Gastroesophageal sphincter (tissue), 4 donors: ENCODE measurements around the gene RRAS. TPM values are rescaled to one million over a fixed set of nuclear protein-coding genes. Genes with fewer than 3 reads are reported as not detected.

Experiments
- ATAC-seq: fragments of 150-250 bp; one replicate; pipeline ENCODE4 v1.9.1; 2016; ENCODE audit warnings: mild to moderate bottlenecking, moderate library complexity
- H3K27ac ChIP-seq, 4 donors: fragments of 200-600 bp; sonication (generic) in 3 of 4; 1 replicate in 3 of 4; 2 replicates in 1 of 4; pipeline ENCODE4 v1.5.1; 2016 to 2019
- H3K27me3 ChIP-seq: fragments of 200-600 bp; sonication (generic); one replicate; pipeline ENCODE4 v1.5.1; 2019
- H3K36me3 ChIP-seq, 2 donors: fragments of 200-600 bp; sonication (generic); one replicate each; pipeline ENCODE4 v1.5.1; 2019; ENCODE audit warnings: control low read depth in 1 of 2
- H3K4me1 ChIP-seq, 3 donors: fragments of 200-600 bp; sonication (generic); 1 replicate in 2 of 3; 2 replicates in 1 of 3; pipeline ENCODE4 v1.5.1; 2016 to 2019; ENCODE audit warnings: control low read depth in 2 of 3
- H3K4me3 ChIP-seq, 2 donors: fragments of 200-600 bp; sonication (generic); one replicate each; pipeline ENCODE4 v1.5.1; 2019; ENCODE audit warnings: mild to moderate bottlenecking in 1 of 2, moderate library complexity in 1 of 2
- H3K9me3 ChIP-seq, 3 donors: fragments of 200-600 bp; sonication (generic); one replicate each; pipeline ENCODE4 v1.5.1; 2017 to 2019; ENCODE audit warnings: control low read depth in 2 of 3
- EP300 ChIP-seq: sonication (generic); formaldehyde crosslinking; IDR thresholded peaks from one replicate; pipeline ENCODE4 v1.6.1; 2017; ENCODE audit warnings: antibody characterized with exemption, mild to moderate bottlenecking
- POLR2A ChIP-seq, 2 donors: fragments of 450-650 bp; IDR thresholded peaks; one replicate each; pipeline ENCODE4 v1.6.1; 2017; ENCODE audit warnings: antibody characterized with exemption in 2 of 2, mild to moderate bottlenecking in 2 of 2, moderate library complexity in 1 of 2
- POLR2AphosphoS5 ChIP-seq: sonication (generic); formaldehyde crosslinking; IDR thresholded peaks from one replicate; pipeline ENCODE4 v1.6.1; 2017; ENCODE audit warnings: antibody characterized with exemption
- WGBS, 2 donors: methylation state at CpG; one replicate each; pipeline ENCODE4 v1.1.5; 2018; ENCODE audit warnings: low coverage in 1 of 2; 5-methylcytosine and 5-hydroxymethylcytosine counted together
- total RNA-seq, 4 donors: library from RNA; depleted of rRNA; stranded (reverse); fragments of >200 nt; gene quantifications; one replicate each; pipeline ENCODE4 v1.1.0, GENCODE V29; 2016
- TF ChIP-seq, protein P1 (sequence below), 4 experiments: fragments of 200-600 bp in 2 of 4; fragments of 450-650 bp in 2 of 4; sonication (generic) in 1 of 4; IDR thresholded peaks; one replicate each; pipeline ENCODE4 v1.5.1; 2017 to 2019; ENCODE audit warnings: antibody characterized with exemption in 4 of 4, mild to moderate bottlenecking in 2 of 4, moderate library complexity in 2 of 4

Gene RRAS
- total RNA-seq, 4 donors from 2014 or later, result 100 to 162 (median 136) TPM

DNA sequence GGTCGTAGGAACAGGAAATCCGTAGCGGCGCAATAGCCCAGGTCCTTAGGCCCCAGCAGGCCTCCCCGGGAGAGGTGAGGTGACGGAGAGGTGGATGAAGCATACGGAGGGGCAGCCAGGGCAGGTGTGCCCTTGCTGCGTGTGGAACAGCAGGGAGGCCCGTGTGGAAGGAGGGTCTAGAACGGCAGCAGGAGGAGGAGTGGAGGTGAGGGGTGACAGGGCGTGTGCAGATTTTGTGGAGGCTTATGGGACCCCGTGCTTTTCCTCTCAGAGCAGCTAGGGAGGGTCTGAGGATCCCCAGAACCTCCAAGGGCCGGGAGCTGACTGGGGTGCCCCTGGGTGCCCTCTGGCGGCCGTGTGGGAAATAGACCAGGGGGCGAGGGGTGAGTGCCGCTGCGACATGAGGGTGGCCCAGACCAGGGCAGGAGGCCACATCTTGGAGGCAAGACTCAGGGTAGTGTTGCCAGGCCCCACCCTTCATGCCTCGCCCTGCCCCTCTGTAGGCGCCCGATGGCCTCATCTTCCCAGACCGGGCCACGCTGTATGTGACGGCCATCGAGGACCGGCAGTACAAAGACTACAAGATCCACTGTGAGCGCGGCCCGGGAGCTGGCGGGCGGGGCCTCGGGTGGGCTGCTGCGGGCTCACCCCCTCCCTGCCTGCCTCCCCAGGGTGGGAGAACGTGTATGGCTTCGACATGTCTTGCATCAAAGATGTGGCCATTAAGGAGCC lies 44.5 kb upstream of the RRAS start:
- H3K4me3 ChIP-seq, result no peak overlapping the region
- H3K36me3 ChIP-seq, result peaks cover 0 to 79% of the 10 kb centered on the region in 2 donors
- no peak overlapping the region for H3K27ac ChIP-seq
- H3K4me1 ChIP-seq, result peaks cover 0 to 34% (median 12%) of the 10 kb centered on the region in 3 donors
- H3K27me3 ChIP-seq, result peaks cover 9% of the 10 kb centered on the region
- no peak for ATAC-seq
- no peaks in the 10 kb centered on the region for H3K9me3 ChIP-seq
- TF ChIP-seq POLR2A (IDR thresholded peaks at IDR 0.05), result no peak
- TF ChIP-seq EP300, result no peak
- TF ChIP-seq POLR2AphosphoS5, result no peak
- TF ChIP-seq, protein P1, sequence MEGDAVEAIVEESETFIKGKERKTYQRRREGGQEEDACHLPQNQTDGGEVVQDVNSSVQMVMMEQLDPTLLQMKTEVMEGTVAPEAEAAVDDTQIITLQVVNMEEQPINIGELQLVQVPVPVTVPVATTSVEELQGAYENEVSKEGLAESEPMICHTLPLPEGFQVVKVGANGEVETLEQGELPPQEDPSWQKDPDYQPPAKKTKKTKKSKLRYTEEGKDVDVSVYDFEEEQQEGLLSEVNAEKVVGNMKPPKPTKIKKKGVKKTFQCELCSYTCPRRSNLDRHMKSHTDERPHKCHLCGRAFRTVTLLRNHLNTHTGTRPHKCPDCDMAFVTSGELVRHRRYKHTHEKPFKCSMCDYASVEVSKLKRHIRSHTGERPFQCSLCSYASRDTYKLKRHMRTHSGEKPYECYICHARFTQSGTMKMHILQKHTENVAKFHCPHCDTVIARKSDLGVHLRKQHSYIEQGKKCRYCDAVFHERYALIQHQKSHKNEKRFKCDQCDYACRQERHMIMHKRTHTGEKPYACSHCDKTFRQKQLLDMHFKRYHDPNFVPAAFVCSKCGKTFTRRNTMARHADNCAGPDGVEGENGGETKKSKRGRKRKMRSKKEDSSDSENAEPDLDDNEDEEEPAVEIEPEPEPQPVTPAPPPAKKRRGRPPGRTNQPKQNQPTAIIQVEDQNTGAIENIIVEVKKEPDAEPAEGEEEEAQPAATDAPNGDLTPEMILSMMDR (IDR thresholded peaks at IDR 0.05), result peak in 3 of 4 experiments; percentile 16 to 32 (median 24)
- 52 to 64% methylated on average over 3 to 15 of the region's 35 CpGs for WGBS, 2 donors

DNA sequence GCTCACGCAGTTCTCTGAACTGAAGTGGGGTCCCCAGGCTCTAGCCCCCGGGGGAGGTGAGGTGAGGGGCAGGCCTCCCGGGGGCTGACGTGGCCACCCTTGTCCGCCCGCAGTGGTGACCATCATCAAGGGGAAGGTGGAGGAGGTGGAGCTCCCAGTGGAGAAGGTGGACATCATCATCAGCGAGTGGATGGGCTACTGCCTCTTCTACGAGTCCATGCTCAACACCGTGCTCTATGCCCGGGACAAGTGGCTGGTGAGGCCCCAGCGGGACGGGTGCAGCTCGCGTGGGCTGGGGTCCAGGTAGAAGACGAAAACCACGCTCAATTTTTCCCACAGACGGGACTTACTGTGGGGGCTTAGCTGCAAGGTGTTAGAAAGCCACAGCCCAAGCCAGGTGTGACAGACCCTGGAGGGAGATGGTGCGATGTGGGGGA lies 43.9 kb upstream of the RRAS start:
- peaks cover 3% of the 10 kb centered on the region for H3K27me3 ChIP-seq
- peaks cover 0 to 79% of the 10 kb centered on the region in 2 donors for H3K36me3 ChIP-seq
- H3K4me3 ChIP-seq, result no peak overlapping the region
- no peak overlapping the region for H3K27ac ChIP-seq
- ATAC-seq, result no peak
- TF ChIP-seq, protein P1 (IDR thresholded peaks at IDR 0.05), result no peak
- no peak for TF ChIP-seq POLR2A (IDR thresholded peaks at IDR 0.05)
- TF ChIP-seq POLR2AphosphoS5, result no peak
- TF ChIP-seq EP300, result no peak
- peaks cover 0 to 34% (median 12%) of the 10 kb centered on the region in 3 donors for H3K4me1 ChIP-seq
- no peaks in the 10 kb centered on the region for H3K9me3 ChIP-seq
- 92% methylated on average over 10 of the region's 18 CpGs; no CpG with 5 or more reads in 1 of the 2 donors for WGBS, 2 donors

DNA sequence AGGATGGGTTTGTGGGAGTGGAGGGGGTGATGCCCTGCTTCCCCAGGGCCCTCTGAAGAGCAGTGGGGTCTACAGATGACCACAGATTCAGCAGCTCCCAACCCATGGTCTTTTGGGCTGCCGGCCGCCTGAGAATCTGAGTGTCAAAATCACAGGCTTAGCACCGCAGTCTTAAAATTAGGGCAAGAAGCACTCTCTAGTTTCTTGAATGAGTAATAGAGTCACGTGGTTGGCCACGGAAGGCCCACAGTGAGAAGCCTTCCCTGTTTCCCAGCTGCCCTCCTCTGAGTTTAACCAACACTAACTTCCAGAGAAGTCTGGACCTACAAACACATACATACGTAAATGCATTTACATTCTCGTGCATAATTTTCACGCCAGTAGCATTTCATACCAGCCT lies 42.3 kb upstream of the RRAS start:
- 81 to 89% methylated on average over 3 to 6 of the region's 8 CpGs for WGBS, 2 donors
- ATAC-seq, result no peak
- Histone ChIP-seq H3K4me1 (peaks cover 0 to 46% (median 19%) of the 10 kb centered on the region in 3 donors), H3K27ac (no peak overlapping the region), H3K36me3 (peaks cover 0 to 64% of the 10 kb centered on the region in 2 donors), H3K4me3 (no peak overlapping the region), H3K9me3 (no peaks in the 10 kb centered on the region), H3K27me3 (no peaks in the 10 kb centered on the region)
- TF ChIP-seq POLR2AphosphoS5 (no peak), EP300 (no peak), POLR2A (IDR thresholded peaks at IDR 0.05) (no peak)
- TF ChIP-seq, protein P1 (IDR thresholded peaks at IDR 0.05), result no peak

DNA sequence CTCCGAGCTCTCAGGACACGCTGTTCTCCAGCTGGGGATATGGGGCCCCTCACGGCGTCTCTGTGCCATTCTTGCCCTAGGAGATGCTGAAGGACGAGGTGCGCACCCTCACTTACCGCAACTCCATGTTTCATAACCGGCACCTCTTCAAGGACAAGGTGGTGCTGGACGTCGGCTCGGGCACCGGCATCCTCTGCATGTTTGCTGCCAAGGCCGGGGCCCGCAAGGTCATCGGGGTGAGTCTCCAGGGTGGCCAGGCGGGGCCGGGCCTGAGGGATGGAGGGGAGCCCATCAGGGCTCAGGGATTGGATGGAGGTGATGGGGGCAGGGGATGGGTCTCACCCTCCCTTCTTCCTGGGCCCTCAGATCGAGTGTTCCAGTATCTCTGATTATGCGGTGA lies 41.9 kb upstream of the RRAS start:
- Histone ChIP-seq H3K9me3 (no peaks in the 10 kb centered on the region), H3K27ac (no peak overlapping the region), H3K4me3 (no peak overlapping the region), H3K4me1 (peaks cover 0 to 46% (median 19%) of the 10 kb centered on the region in 3 donors), H3K36me3 (peaks cover 0 to 60% of the 10 kb centered on the region in 2 donors), H3K27me3 (no peaks in the 10 kb centered on the region)
- 77 to 91% methylated on average over 3 to 14 of the region's 19 CpGs for WGBS, 2 donors
- ATAC-seq, result no peak
- no peak for TF ChIP-seq POLR2AphosphoS5

DNA sequence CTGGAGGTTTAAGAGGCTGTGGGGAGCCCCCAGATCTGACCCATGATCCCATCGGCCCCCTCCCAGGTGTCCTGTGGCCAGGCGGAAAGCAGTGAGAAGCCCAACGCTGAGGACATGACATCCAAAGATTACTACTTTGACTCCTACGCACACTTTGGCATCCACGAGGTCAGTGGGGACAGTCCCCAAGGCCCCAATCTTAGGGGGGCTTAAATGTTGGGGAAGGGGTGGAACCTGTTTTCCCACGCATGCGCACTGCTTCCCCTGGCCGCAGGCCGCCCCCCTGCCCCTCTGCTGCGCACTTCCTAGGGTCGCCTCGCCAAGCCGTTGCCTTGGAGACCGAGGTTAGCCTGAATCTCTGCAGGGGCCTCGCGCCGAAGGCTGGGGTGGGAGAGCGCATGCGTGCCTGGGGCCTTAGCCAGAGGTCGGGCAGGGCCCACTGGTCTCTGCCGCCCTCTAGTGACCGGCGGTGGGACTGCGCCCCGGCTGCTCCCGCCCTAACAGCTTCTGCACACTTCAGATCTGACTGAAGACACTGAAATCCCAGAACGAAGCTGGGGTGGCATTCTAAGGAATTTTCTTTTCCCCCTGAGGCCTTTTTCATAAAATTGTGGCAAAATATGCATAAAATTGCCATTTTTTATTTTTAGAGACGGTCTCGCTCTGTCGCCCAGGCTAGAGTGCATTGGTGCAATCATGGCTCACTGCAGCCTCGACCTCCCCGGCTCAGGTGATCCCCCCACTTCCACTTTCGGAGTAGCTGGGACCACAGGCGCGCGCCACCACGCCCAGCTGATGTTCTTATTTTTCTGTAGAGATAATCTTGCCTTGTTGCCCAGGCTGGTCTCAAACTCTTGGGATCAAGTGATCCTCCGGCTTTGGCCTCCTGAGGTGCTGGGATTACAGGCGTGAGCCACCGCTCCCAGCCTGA lies 40.7 kb upstream of the RRAS start:
- Histone ChIP-seq H3K27me3 (no peaks in the 10 kb centered on the region), H3K9me3 (no peaks in the 10 kb centered on the region), H3K27ac (peak overlapping the region in 3 of 4 donors; percentile 59 to 71 (median 67)), H3K36me3 (peaks cover 0 to 49% of the 10 kb centered on the region in 2 donors), H3K4me1 (peaks cover 0 to 52% (median 19%) of the 10 kb centered on the region in 3 donors), H3K4me3 (peak overlapping the region in 1 of 2 donors; percentile 34)
- no peak for ATAC-seq
- WGBS, 2 donors, result 43 to 57% methylated on average over 11 to 13 of the region's 40 CpGs
- TF ChIP-seq POLR2A (IDR thresholded peaks at IDR 0.05) (no peak), EP300 (no peak)
- TF ChIP-seq, protein P1 (IDR thresholded peaks at IDR 0.05), result peak in 3 of 4 experiments; percentile 95 to 100 (median 96)
